SK-N-MC (cell line): ENCODE measurements around the gene TIMM8A.

Source experiments
- DNase-seq: peaks from one replicate; pipeline ENCODE4 v3.0.0-alpha.2; 2011; ENCODE audit warnings: low read depth, low spot score
- H3K27ac ChIP-seq: fragments of 200-600 bp; sonication (generic); 2 replicates; pipeline ENCODE4 v1.5.1; 2016; ENCODE audit warnings: mixed run types
- H3K36me3 ChIP-seq: fragments of 200-600 bp; sonication (generic); 2 replicates; pipeline ENCODE4 v1.6.1; 2017; ENCODE audit warnings: antibody characterized with exemption, low read length, mixed read lengths; ENCODE audit not compliant: insufficient read depth
- H3K4me3 ChIP-seq: fragments of 200-600 bp; sonication (generic); 2 replicates; pipeline ENCODE4 v1.5.1; 2016
- H3K9ac ChIP-seq: fragments of 200-600 bp; sonication (generic); 2 replicates; pipeline ENCODE4 v1.8.0; 2017; ENCODE audit warnings: mixed run types, mixed read lengths; ENCODE audit not compliant: insufficient read length
- H3K9me3 ChIP-seq: fragments of 200-600 bp; sonication (generic); 2 replicates; pipeline ENCODE4 v1.6.1; 2017; ENCODE audit warnings: low read depth, mild to moderate bottlenecking, antibody characterized with exemption, low read length, moderate library complexity, mixed read lengths
- EZH2 ChIP-seq: fragments of 200-600 bp; sonication (generic); IDR thresholded peaks from one replicate; pipeline ENCODE4 v1.6.1; 2017; ENCODE audit warnings: antibody characterized with exemption
- FOXP2 ChIP-seq: optimal IDR thresholded peaks from 2 replicates; pipeline ENCODE3; 2011; ENCODE audit warnings: mild to moderate bottlenecking, moderate library complexity; ENCODE audit not compliant: insufficient read depth; ENCODE audit errors: extremely low read length, control extremely low read depth
- POLR2AphosphoS5 ChIP-seq: IDR thresholded peaks from 2 replicates; pipeline ENCODE4 v1.6.1; 2012; ENCODE audit warnings: mild to moderate bottlenecking, low read depth, low read length, borderline replicate concordance

TIMM8A gene, protein sequence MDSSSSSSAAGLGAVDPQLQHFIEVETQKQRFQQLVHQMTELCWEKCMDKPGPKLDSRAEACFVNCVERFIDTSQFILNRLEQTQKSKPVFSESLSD

DNA sequence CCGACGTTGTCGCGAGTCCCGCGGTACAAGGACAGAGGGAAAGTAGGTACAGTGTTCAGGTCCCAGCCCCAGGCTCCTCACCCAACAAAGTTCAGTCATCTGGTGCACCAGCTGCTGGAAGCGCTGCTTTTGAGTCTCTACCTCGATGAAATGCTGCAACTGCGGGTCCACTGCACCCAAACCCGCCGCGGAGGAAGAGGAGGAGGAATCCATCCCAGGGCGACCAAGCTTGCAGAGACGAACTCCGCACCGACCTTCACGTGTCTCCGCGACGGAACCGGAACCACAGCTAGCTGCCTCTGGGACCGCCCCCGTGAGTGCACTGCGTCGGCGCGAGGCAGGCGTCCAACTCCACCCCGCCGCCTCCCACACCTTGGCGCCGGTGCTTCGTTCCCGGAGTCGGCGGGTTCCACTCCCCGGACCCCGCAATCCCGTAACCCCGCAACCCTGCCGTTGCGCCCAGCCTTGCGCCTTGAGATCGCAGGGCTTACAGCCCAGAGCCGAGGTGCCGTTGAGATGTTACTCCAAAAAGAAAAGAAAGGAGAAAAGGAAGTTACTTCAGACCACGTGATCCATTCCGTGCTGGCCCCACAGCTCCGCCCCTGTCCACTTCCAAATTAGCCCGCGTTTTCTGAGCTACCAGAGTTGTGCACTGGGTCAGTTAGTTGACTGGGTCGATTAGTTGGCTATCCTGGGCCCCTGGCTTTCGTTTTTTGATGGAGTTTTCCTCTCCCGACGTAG, at the start of gene TIMM8A:
Gene TIMM8A, minus strand, starts transcription at position 291 of the 741 bp plus-strand sequence. Its CDS starts 78 bp downstream, at position 213.
- Histone ChIP-seq H3K27ac (no peak within 1 kb of the TSS), H3K4me3 (peak within 1 kb of the TSS; percentile 88), H3K9ac (peak within 1 kb of the TSS; percentile 86), H3K36me3 (peaks cover 12% of the 10 kb centered on the region), H3K9me3 (no peaks in the 10 kb centered on the region)
- no peak for DNase-seq
- TF ChIP-seq FOXP2 (no peak), POLR2AphosphoS5 (peak; percentile 83)

DNA sequence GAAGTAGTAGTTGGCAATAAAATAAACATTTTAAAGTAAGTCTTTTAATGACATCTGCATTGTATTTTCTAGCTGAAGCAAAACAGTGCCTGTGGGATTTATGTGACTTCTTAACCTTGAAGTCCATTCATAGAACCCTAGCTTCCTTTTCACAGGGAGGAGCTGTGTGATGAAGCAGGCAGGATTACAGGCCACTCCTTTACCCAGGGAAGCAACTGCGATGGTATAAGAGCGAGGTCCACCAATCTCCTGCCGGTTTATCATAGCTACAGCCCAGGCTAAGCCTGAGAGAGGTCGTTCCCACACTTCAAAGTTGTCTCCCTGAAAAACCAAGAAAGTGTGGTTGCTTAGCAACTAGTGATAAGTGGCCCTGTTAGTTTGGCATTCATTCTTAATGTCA, 49.2 kb upstream of the TIMM8A start:
- Histone ChIP-seq H3K9me3 (no peaks in the 10 kb centered on the region), H3K4me3 (no peak overlapping the region), H3K36me3 (peaks cover 29% of the 10 kb centered on the region), H3K9ac (no peak overlapping the region), H3K27ac (0 out of 2 replicates have a peak overlapping the region, but pooled peaks have one; percentile 31)
- TF ChIP-seq POLR2AphosphoS5 (no peak), EZH2 (no peak), FOXP2 (no peak)
- no peak for DNase-seq

DNA sequence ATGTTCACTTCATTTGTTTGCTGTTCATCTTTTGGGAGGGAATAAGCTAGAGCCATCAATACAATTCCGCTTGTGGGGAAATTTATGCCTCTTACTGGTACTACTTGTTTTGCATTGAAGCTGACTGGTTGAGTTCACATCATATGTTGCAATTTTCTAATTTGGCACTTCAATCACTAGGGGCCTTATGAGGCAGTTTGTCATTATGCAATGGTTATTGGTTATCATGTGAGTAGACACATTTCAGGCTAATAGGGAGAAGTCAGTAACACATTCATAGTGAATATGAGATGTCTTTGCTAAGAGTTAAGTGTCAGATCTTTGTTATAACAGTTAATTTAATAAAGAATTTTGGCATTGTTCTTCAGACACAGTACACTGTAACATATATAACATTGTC, 47.2 kb upstream of the TIMM8A start:
- Histone ChIP-seq H3K27ac (peak overlapping the region; percentile 16; the same call in 1 of the 2 replicates), H3K9ac (no peak overlapping the region), H3K36me3 (peaks cover 44% of the 10 kb centered on the region), H3K4me3 (no peak overlapping the region), H3K9me3 (no peaks in the 10 kb centered on the region)
- DNase-seq = no peak
- TF ChIP-seq FOXP2 = no peak
- TF ChIP-seq POLR2AphosphoS5 = no peak
- TF ChIP-seq EZH2 = no peak

DNA sequence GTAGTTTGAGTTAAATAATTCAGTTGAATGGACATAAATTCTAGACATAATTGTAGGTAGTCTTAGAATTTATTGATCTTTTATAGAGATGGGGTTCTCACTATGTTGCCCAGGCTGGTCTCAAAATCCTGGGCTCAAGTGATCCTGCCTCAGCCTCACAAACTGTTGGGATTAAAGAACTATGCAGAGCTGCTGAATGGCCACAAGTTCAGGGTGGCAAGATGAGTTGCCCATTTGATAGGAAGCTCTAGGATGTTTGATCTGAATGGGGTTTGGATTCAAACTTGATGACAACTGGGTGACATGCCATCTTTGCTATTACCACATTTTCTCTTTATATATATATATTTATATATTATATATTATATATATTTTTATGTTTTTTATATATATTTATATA, 45.8 kb upstream of the TIMM8A start:
- H3K9ac ChIP-seq = no peak overlapping the region
- peaks cover 44% of the 10 kb centered on the region for H3K36me3 ChIP-seq
- TF ChIP-seq EZH2 = no peak
- no peak for TF ChIP-seq FOXP2
- TF ChIP-seq POLR2AphosphoS5 = no peak
- no peaks in the 10 kb centered on the region for H3K9me3 ChIP-seq
- H3K4me3 ChIP-seq = no peak overlapping the region
- DNase-seq = no peak
- peak overlapping the region; percentile 42; the same call in 1 of the 2 replicates for H3K27ac ChIP-seq

DNA sequence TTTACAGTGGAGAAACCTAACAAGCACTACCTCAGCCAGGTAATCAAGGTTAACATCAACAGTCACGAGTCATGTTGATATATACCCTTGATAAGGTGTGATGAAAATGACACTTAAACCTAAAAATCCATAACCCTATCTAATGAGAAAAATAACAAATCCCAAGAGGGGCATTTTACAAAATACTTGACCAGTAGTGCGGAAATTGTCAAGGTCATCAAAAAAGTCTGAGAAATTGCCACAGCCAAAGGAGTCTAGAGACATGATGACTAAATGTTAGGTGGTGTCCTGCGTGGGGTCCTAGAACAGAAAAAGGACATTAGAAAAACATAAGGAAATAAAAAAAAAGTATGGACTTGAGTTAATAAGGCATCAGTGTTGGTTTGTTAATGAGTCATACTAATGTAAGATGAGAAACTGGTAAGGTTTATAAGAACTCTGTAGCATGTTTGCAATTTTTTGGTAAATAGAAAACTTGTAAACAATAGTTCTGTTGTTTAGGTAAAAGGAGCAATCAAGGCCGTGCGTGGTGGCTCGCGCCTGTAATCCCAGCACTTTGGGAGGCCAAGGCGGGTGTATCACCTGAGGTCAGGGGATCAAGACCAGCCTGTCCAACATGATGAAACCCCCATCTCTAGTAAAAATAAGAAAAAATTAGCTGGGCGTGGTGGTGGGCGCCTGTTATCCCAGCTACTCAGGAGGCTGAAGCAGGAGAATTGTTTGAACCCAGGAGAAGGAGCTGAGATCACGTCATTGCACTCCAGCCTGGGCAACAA, 45.2 kb upstream of the TIMM8A start:
- Histone ChIP-seq H3K27ac (peak overlapping the region; percentile 42; the same call in 1 of the 2 replicates), H3K9me3 (no peaks in the 10 kb centered on the region), H3K9ac (peak overlapping the region; percentile 5), H3K36me3 (peaks cover 44% of the 10 kb centered on the region), H3K4me3 (no peak overlapping the region)
- DNase-seq = no peak
- TF ChIP-seq EZH2 (no peak), POLR2AphosphoS5 (no peak), FOXP2 (no peak)

DNA sequence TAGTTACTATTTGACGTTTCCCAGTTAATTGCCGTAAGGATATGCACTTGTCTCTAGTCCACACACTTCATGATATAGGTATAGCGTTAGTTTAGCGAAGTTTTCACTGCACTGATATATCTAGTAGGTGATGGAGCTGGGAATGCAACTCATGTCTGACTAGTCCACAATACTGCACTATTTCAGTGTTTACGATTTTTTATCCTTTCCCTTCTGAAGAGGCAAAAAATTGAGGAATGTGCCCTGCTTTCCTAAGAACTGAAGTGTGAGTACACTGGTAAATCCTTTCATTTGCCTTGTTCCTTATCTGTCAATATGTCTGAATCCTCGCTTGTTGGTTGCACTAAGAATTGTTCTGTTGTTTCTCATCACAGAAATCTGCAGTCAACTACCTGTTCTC, 43.3 kb upstream of the TIMM8A start:
- Histone ChIP-seq H3K27ac (peak overlapping the region; percentile 88), H3K9ac (peak overlapping the region; percentile 99), H3K36me3 (peaks cover 44% of the 10 kb centered on the region), H3K9me3 (no peaks in the 10 kb centered on the region), H3K4me3 (peak overlapping the region; percentile 86)
- no peak for DNase-seq
- TF ChIP-seq POLR2AphosphoS5 (no peak), EZH2 (no peak), FOXP2 (no peak)

DNA sequence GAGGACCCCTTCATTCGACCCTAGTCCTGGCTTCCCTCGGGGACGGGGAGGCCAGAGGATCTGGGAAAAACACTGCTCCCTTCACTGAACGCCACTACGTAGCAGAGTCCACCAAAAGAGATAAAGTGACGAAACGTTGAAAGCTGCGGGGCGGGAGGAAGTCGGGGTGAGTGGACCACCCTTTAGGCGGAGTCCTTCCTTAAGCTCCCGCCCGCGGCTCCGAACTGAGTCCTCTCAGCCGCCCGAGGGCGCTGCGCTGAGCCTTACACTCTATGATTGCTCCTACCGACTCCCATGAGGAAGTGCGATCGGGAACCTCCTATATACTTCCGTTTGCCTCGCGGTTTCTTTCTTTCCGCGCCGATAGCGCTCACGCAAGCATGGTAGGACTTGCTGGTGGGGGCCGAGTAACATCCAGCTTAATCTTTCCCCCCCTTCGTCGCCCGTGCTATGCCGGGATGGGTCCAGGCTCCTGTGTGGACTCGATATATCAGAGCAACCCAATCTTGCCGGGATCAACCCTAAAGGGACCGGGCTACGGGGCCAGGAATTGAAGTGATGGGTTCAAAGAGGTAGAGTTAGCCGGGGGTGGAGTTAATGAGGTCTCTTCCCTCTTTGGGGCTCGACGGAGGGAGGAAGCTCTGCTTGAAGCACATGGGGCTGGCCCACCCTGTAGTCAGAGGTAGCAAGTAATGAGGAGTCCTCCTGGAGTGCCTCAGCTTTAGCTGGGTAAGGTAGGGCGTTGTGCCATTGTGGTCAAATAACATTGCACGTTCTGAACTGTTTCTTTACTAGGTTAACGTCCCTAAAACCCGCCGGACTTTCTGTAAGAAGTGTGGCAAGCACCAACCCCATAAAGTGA, 42.4 kb upstream of the TIMM8A start, which contains the start of gene RPL36A:
Gene RPL36A, plus strand, starts transcription at position 348 of the 862 bp plus-strand sequence. Its CDS starts 33 bp downstream, at position 381.
- H3K9ac ChIP-seq = peak within 1 kb of the TSS; percentile 99
- H3K9me3 ChIP-seq = no peaks in the 10 kb centered on the region
- peak within 1 kb of the TSS; percentile 86 for H3K4me3 ChIP-seq
- peak; percentile 83 for DNase-seq
- peak within 1 kb of the TSS; percentile 88 for H3K27ac ChIP-seq
- H3K36me3 ChIP-seq = peaks cover 39% of the 10 kb centered on the region
- TF ChIP-seq POLR2AphosphoS5 = peak; percentile 96
- TF ChIP-seq FOXP2 = no peak
- no peak for TF ChIP-seq EZH2
